OCI-LY1 (cell line): ENCODE results near the gene ARHGAP1.

Experiments
- H2AFZ ChIP-seq: fragments of 200-600 bp; sonication (generic), shearing (Covaris generic); 2 replicates; pipeline ENCODE4 v1.6.0; 2014; ENCODE audit warnings: antibody characterized with exemption, mild to moderate bottlenecking, low read length
- H3F3A ChIP-seq: fragments of 200-600 bp; sonication (generic), shearing (Covaris generic); 2 replicates; pipeline ENCODE4 v1.6.0; 2014; ENCODE audit warnings: mild to moderate bottlenecking, antibody characterized with exemption, low read length, moderate library complexity; ENCODE audit not compliant: insufficient read depth
- H3K27ac ChIP-seq: fragments of 200-600 bp; sonication (generic); 2 replicates; pipeline ENCODE4 v1.5.1; 2014; ENCODE audit warnings: low read length, mixed run types, mild to moderate bottlenecking, low read depth; ENCODE audit not compliant: poor library complexity, severe bottlenecking
- H3K27me3 ChIP-seq: fragments of 200-600 bp; sonication (generic); 2 replicates; pipeline ENCODE4 v1.6.0; 2014; ENCODE audit warnings: antibody characterized with exemption, mild to moderate bottlenecking, low read length, moderate library complexity; ENCODE audit not compliant: insufficient read depth
- H3K36me3 ChIP-seq: fragments of 200-600 bp; sonication (generic); 2 replicates; pipeline ENCODE4 v1.6.1; 2014; ENCODE audit warnings: mild to moderate bottlenecking, antibody characterized with exemption, low read length, moderate library complexity, mixed read lengths; ENCODE audit not compliant: insufficient read depth
- H3K4me1 ChIP-seq: fragments of 200-600 bp; sonication (generic); 2 replicates; pipeline ENCODE4 v1.5.1; 2014; ENCODE audit warnings: mild to moderate bottlenecking, low read length, moderate library complexity; ENCODE audit not compliant: insufficient read depth, severe bottlenecking
- H3K4me2 ChIP-seq: fragments of 200-600 bp; sonication (generic), shearing (Covaris generic); 2 replicates; pipeline ENCODE4 v1.6.1; 2014; ENCODE audit warnings: low read length
- H3K4me3 ChIP-seq: fragments of 200-600 bp; sonication (generic); 2 replicates; pipeline ENCODE4 v1.5.1; 2014; ENCODE audit warnings: low read length, low read depth, mild to moderate bottlenecking, mixed read lengths; ENCODE audit not compliant: poor library complexity, severe bottlenecking
- H3K79me2 ChIP-seq: fragments of 200-600 bp; shearing (Covaris generic); 2 replicates; pipeline ENCODE4 v1.6.1; 2016; ENCODE audit warnings: mixed run types, low read length, mixed read lengths; ENCODE audit not compliant: insufficient read depth
- H3K9ac ChIP-seq: fragments of 200-600 bp; sonication (generic), shearing (Covaris generic); 2 replicates; pipeline ENCODE4 v1.6.1; 2014; ENCODE audit warnings: mild to moderate bottlenecking, low read length, mixed read lengths
- H3K9me2 ChIP-seq: fragments of 200-600 bp; sonication (generic), shearing (Covaris generic); 2 replicates; pipeline ENCODE4 v1.6.1; 2014; ENCODE audit warnings: low read depth, mild to moderate bottlenecking, low read length, mixed read lengths
- H3K9me3 ChIP-seq: fragments of 200-600 bp; shearing (Covaris generic); 2 replicates; pipeline ENCODE4 v1.6.1; 2014; ENCODE audit warnings: low read length, mixed read lengths
- H4K20me1 ChIP-seq: fragments of 200-600 bp; sonication (generic), shearing (Covaris generic); 2 replicates; pipeline ENCODE4 v1.6.0; 2016; ENCODE audit warnings: mild to moderate bottlenecking, low read length; ENCODE audit not compliant: insufficient read depth
- CTCF ChIP-seq: fragments of 200-600 bp; sonication (generic), shearing (Covaris generic); IDR thresholded peaks from 2 replicates; pipeline ENCODE4 v1.5.1; 2017; ENCODE audit warnings: mild to moderate bottlenecking, antibody characterized with exemption, low read length, moderate library complexity, mixed read lengths
- EZH2 ChIP-seq: fragments of 200-600 bp; sonication (generic), shearing (Covaris generic); IDR thresholded peaks from 2 replicates; pipeline ENCODE4 v1.8.0; 2017; ENCODE audit warnings: borderline replicate concordance, mixed run types, mild to moderate bottlenecking, antibody characterized with exemption, low read length, moderate library complexity, mixed read lengths

ARHGAP1 gene

GRCh38 chr11:46677169-46677568 is 23.2 kb downstream of the ARHGAP1 start:
- no peak overlapping the region for H3K4me3 ChIP-seq
- no peak overlapping the region for H3K4me2 ChIP-seq
- H3K79me2 ChIP-seq, result no peaks in the 10 kb centered on the region
- H2AFZ ChIP-seq, result no peak overlapping the region
- no peak overlapping the region for H3K9ac ChIP-seq
- no peaks in the 10 kb centered on the region for H3K27me3 ChIP-seq
- no peaks in the 10 kb centered on the region for H3K9me2 ChIP-seq
- H3K9me3 ChIP-seq, result no peaks in the 10 kb centered on the region
- H3K36me3 ChIP-seq, result peaks cover 48% of the 10 kb centered on the region; the same call in 1 of the 2 replicates
- H3F3A ChIP-seq, result no peaks in the 10 kb centered on the region
- H3K4me1 ChIP-seq, result peaks cover 31% of the 10 kb centered on the region
- H4K20me1 ChIP-seq, result no peaks in the 10 kb centered on the region
- TF ChIP-seq CTCF (no peak), EZH2 (no peak)
- H3K27ac ChIP-seq, result peak overlapping the region; percentile 29

DNA sequence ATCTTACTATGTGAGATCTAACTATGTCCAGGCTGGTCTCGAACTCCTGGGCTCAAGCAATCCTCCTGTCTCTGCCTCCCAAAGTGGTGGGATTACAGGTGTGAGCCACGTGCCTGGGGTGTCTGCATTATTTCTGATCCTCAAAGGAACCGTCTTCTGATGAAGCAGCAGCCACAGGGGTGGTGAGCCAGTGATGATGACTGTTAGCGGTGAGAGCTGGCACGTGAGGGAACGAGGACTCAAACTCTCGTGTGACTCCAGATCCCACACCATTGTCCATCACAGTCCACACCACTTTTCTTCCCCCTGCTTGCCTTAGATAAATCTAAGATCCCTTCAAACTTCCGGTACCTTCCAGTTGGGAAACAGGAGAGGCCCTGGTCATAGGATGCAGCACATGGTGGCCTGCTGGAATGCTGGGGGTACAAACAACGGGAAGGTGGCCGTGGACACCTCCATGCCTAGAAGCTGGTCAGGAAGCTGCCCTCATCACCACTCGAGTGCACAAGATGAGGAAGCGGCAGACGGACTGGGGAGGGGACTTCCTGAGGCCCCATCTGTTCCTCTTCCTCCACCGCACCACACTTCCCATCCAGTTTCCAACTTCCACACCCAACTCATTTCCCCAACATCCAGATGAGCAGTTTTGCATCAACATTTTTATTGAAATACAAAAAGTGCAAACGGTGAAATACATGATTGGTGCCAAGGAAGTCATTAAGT is 23.8 kb downstream of the ARHGAP1 start:
- H3F3A ChIP-seq, result no peaks in the 10 kb centered on the region
- no peak overlapping the region for H3K9ac ChIP-seq
- no peak overlapping the region for H3K4me3 ChIP-seq
- TF ChIP-seq EZH2 (no peak), CTCF (no peak)
- H3K27me3 ChIP-seq, result no peaks in the 10 kb centered on the region
- no peaks in the 10 kb centered on the region for H3K79me2 ChIP-seq
- H2AFZ ChIP-seq, result no peak overlapping the region
- H3K9me2 ChIP-seq, result no peaks in the 10 kb centered on the region
- peaks cover 31% of the 10 kb centered on the region for H3K4me1 ChIP-seq
- H3K9me3 ChIP-seq, result no peaks in the 10 kb centered on the region
- H3K27ac ChIP-seq, result peak overlapping the region; percentile 29
- no peaks in the 10 kb centered on the region for H4K20me1 ChIP-seq
- H3K4me2 ChIP-seq, result no peak overlapping the region
- peaks cover 53% of the 10 kb centered on the region; the same call in 1 of the 2 replicates for H3K36me3 ChIP-seq

- Histone ChIP-seq H3K9me2 (no peaks in the 10 kb centered on the region), H3K36me3 (peaks cover 52% of the 10 kb centered on the region; the same call in 1 of the 2 replicates), H3K9me3 (no peaks in the 10 kb centered on the region), H4K20me1 (no peaks in the 10 kb centered on the region), H2AFZ (no peak overlapping the region), H3K4me1 (peaks cover 31% of the 10 kb centered on the region), H3K4me3 (no peak overlapping the region), H3K27me3 (no peaks in the 10 kb centered on the region), H3K79me2 (no peaks in the 10 kb centered on the region), H3K4me2 (no peak overlapping the region), H3K9ac (no peak overlapping the region), H3F3A (no peaks in the 10 kb centered on the region), H3K27ac (no peak overlapping the region)
- no peak for TF ChIP-seq EZH2
These were observed 24.5 kb downstream of the ARHGAP1 start for GRCh38 chr11:46675949-46676348.
